Panc1 (cell line): ENCODE data around the gene PCBP4. TPM values are rescaled to one million over a fixed set of nuclear protein-coding genes. Genes with fewer than 3 reads are reported as not detected.

Source experiments
- ATAC-seq: fragments of 200-7000 bp; cut with Tn5 transposase; 2 replicates; pipeline ENCODE4 v1.9.1; 2020; ENCODE audit warnings: mild to moderate bottlenecking, moderate library complexity
- BruUV-seq: library from RNA; stranded (reverse); fragments of 400-500 nt; replicated peaks from 2 replicates; lab custom pipeline; 2021; lab: Mats Ljungman, UMichigan
- CTCF ChIA-PET: fragments of 300-600 bp; sonication (Branson Sonifier 250); formaldehyde crosslinking; loops from one replicate; lab custom pipeline; 2022; ENCODE audit warnings: antibody characterized with exemption; lab: Charles Lee
- POLR2A ChIA-PET: fragments of 300-600 bp; sonication (Branson Sonifier 250); formaldehyde crosslinking; loops from one replicate; lab custom pipeline; 2022; ENCODE audit warnings: antibody characterized with exemption; lab: Charles Lee
- DNase-seq: peaks from one replicate; pipeline ENCODE4 v3.0.0-alpha.2; 2010; ENCODE audit warnings: low read depth, low spot score
- H3K27ac ChIP-seq: 2 replicates; pipeline ENCODE4 v1.5.1; 2011; ENCODE audit warnings: mild to moderate bottlenecking, low read length, inconsistent platforms
- H3K27me3 ChIP-seq: fragments of 200-500 bp; sonication (Bioruptor generic); 2 replicates; pipeline ENCODE4 v1.6.0; 2014; ENCODE audit warnings: low read length, inconsistent platforms; ENCODE audit not compliant: control insufficient read depth, insufficient read depth
- H3K36me3 ChIP-seq: fragments of 200-500 bp; sonication (Bioruptor generic); 2 replicates; pipeline ENCODE4 v1.5.1; 2014; ENCODE audit warnings: inconsistent platforms, mild to moderate bottlenecking, low read length, moderate library complexity; ENCODE audit not compliant: control insufficient read depth, insufficient read depth
- H3K4me1 ChIP-seq: 2 replicates; pipeline ENCODE4 v1.5.1; 2011; ENCODE audit warnings: inconsistent platforms, mild to moderate bottlenecking, low read length, moderate library complexity; ENCODE audit not compliant: control insufficient read depth, insufficient read depth
- H3K4me3 ChIP-seq, 2 experiments: 2 replicates each; pipeline ENCODE4 v1.5.1; 2011 to 2012; ENCODE audit warnings: low read depth in 2 of 2, low read length in 2 of 2, mild to moderate bottlenecking in 2 of 2, inconsistent platforms in 1 of 2, moderate library complexity in 1 of 2
- H3K9me3 ChIP-seq: fragments of 200-500 bp; sonication (Bioruptor generic); 2 replicates; pipeline ENCODE4 v1.5.1; 2014; ENCODE audit warnings: low read depth, mild to moderate bottlenecking, inconsistent platforms, low read length, moderate library complexity; ENCODE audit not compliant: control insufficient read depth, insufficient read depth
- CTCF ChIP-seq: fragments of 450-650 bp; IDR thresholded peaks from 2 replicates; pipeline ENCODE4 v1.5.1; 2017; ENCODE audit warnings: mild to moderate bottlenecking
- POLR2AphosphoS5 ChIP-seq: IDR thresholded peaks from 2 replicates; pipeline ENCODE4 v1.6.1; 2012; ENCODE audit warnings: mild to moderate bottlenecking, low read depth, low read length, moderate library complexity
- REST ChIP-seq, 2 experiments: IDR thresholded peaks; 2 replicates each; pipeline ENCODE4 v1.6.1; 2011 to 2012; ENCODE audit warnings: low read depth in 2 of 2, control low read depth in 1 of 2, low read length in 1 of 2, mild to moderate bottlenecking in 1 of 2, moderate library complexity in 1 of 2; ENCODE audit not compliant: insufficient read depth in 1 of 2
- SIN3A ChIP-seq: IDR thresholded peaks from 2 replicates; pipeline ENCODE4 v1.6.1; 2012; ENCODE audit warnings: low read depth, mild to moderate bottlenecking, low read length, moderate library complexity, borderline replicate concordance; ENCODE audit not compliant: insufficient read depth
- TCF7L2 ChIP-seq: IDR thresholded peaks from 2 replicates; pipeline ENCODE4 v1.6.1; 2011; ENCODE audit warnings: mild to moderate bottlenecking, low read depth, low read length, inconsistent platforms
- in situ Hi-C: cut with HindIII; loops from 2 replicates; pipeline ENCODE4 v1.10.0; 2016; ENCODE audit warnings: low sequenced_read_pairs, low pct_unique_long_range_greater_than_20kb
- intact Hi-C: fragments of 100-400 bp; cut with micrococcal nuclease; formaldehyde crosslinking; loops from one replicate; pipeline ENCODE4 v1.10.0; 2022; ENCODE audit not compliant: unreplicated experiment
- total RNA-seq: library from RNA; stranded (reverse); gene quantifications from one replicate; pipeline ENCODE4 v1.2.1, GENCODE V29; 2021; ENCODE audit not compliant: unreplicated experiment

PCBP4 gene
- total RNA-seq, 1 experiment from 2014 or later: 58.0 TPM

- no peak for ATAC-seq
- CTCF ChIA-PET: no interaction called here
- in situ Hi-C loops: no loop called here
These were observed 18.1 kb downstream of the PCBP4 start for GRCh38 chr3:51949121-51949520.

GRCh38 chr3:51948016-51948580 lies 19.2 kb downstream of the PCBP4 start:
- no peak overlapping the region for H3K27ac ChIP-seq
- no peaks in the 10 kb centered on the region for H3K9me3 ChIP-seq
- H3K4me3 ChIP-seq: no peak overlapping the region
- POLR2A ChIA-PET: no interaction called here
- DNase-seq: no peak
- BruUV-seq: no TSS peak
- CTCF ChIA-PET: no interaction called here
- H3K36me3 ChIP-seq: no peaks in the 10 kb centered on the region
- in situ Hi-C loops (no loop called here), intact Hi-C loops (no loop called here)
- no peaks in the 10 kb centered on the region for H3K27me3 ChIP-seq
- TF ChIP-seq TCF7L2: no peak
- TF ChIP-seq CTCF: no peak
- TF ChIP-seq POLR2AphosphoS5: no peak
- TF ChIP-seq REST (IDR thresholded peaks at IDR 0.05; ENCODE audit: insufficient read depth in 1 of 2, low read depth in 2 of 2, low read length in 1 of 2): no peak
- no peak for TF ChIP-seq SIN3A
- H3K4me1 ChIP-seq: no peaks in the 10 kb centered on the region; the same call in 1 of the 2 replicates
- no peak for ATAC-seq

More at GRCh38 chr3:51949121-51949520, 18.1 kb downstream of the PCBP4 start:
- Histone ChIP-seq H3K9me3 (no peaks in the 10 kb centered on the region), H3K27me3 (no peaks in the 10 kb centered on the region), H3K4me3 (no peak overlapping the region), H3K36me3 (no peaks in the 10 kb centered on the region), H3K27ac (no peak overlapping the region), H3K4me1 (no peaks in the 10 kb centered on the region)
- intact Hi-C loops: no loop called here
- POLR2A ChIA-PET: no interaction called here
- TF ChIP-seq SIN3A (no peak), POLR2AphosphoS5 (no peak), TCF7L2 (no peak), CTCF (no peak), REST (IDR thresholded peaks at IDR 0.05; ENCODE audit: insufficient read depth in 1 of 2, low read depth in 2 of 2, low read length in 1 of 2) (no peak)
- no peak for DNase-seq
- no TSS peak for BruUV-seq
